ENCODE results near the gene KCNK18.
A peak's percentile ranks its signal among the peaks of the same experiment; 100 is the strongest.

Gene KCNK18

GRCh38 chr10:117204316-117204715 lies 7.0 kb downstream of the KCNK18 start:
- Histone ChIP-seq H3K9me3 (ENCODE audit: low read depth, low read length) (no peaks in the 10 kb centered on the region), H3K9ac (ENCODE audit: insufficient read length) (no peak overlapping the region), H3K36me3 (ENCODE audit: insufficient read depth, low read length) (no peaks in the 10 kb centered on the region), H3K4me3 (no peak overlapping the region), H3K27ac (no peak overlapping the region)
- no peak for TF ChIP-seq FOXP2 (optimal IDR thresholded peaks at IDR 0.05; ENCODE audit: control extremely low read depth, extremely low read length, insufficient read depth)
- TF ChIP-seq EZH2 (IDR thresholded peaks at IDR 0.05) = no peak
- no peak for TF ChIP-seq POLR2AphosphoS5 (IDR thresholded peaks at IDR 0.05; ENCODE audit: borderline replicate concordance, low read depth, low read length)
- no peak for DNase-seq (ENCODE audit: low read depth, low spot score)

GRCh38 chr10:117212176-117212575 lies 14.9 kb downstream of the KCNK18 start:
- H3K36me3 ChIP-seq (ENCODE audit: insufficient read depth, low read length) = no peaks in the 10 kb centered on the region
- DNase-seq (ENCODE audit: low read depth, low spot score) = no peak
- H3K9ac ChIP-seq (ENCODE audit: insufficient read length) = no peak overlapping the region
- no peaks in the 10 kb centered on the region for H3K9me3 ChIP-seq (ENCODE audit: low read depth, low read length)
- TF ChIP-seq FOXP2 (optimal IDR thresholded peaks at IDR 0.05; ENCODE audit: control extremely low read depth, extremely low read length, insufficient read depth) (no peak), EZH2 (IDR thresholded peaks at IDR 0.05) (no peak), POLR2AphosphoS5 (IDR thresholded peaks at IDR 0.05; ENCODE audit: borderline replicate concordance, low read depth, low read length) (no peak)
- H3K4me3 ChIP-seq = no peak overlapping the region
- H3K27ac ChIP-seq = no peak overlapping the region

GRCh38 chr10:117214401-117214800 lies 17.1 kb downstream of the KCNK18 start:
- Histone ChIP-seq H3K36me3 (ENCODE audit: insufficient read depth, low read length) (no peaks in the 10 kb centered on the region), H3K9ac (ENCODE audit: insufficient read length) (no peak overlapping the region), H3K9me3 (ENCODE audit: low read depth, low read length) (no peaks in the 10 kb centered on the region), H3K27ac (no peak overlapping the region), H3K4me3 (no peak overlapping the region)
- TF ChIP-seq EZH2 (IDR thresholded peaks at IDR 0.05) = no peak
- DNase-seq (ENCODE audit: low read depth, low spot score) = no peak

DNA sequence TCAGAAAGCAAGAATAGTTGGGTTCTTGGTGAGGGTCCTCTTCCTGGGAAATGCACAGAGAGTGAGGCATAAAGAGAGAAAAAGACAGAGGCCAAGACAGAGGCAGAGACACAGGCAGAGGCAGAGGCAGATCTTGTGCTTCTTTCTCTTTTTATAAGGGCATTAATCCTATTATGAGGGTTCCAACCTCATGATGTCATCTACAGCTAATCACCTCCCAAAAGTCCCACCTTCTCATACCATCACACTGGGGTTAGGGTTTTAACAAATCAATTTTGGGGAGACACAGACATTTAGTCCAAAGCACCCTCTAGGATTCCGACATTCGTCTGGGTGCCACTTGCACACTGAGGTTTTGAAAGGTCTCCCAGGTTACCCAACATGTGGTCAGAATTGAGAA lies 17.8 kb downstream of the KCNK18 start:
- H3K9ac ChIP-seq (ENCODE audit: insufficient read length) = no peak overlapping the region
- no peaks in the 10 kb centered on the region for H3K36me3 ChIP-seq (ENCODE audit: insufficient read depth, low read length)
- no peak overlapping the region for H3K27ac ChIP-seq
- H3K4me3 ChIP-seq = no peak overlapping the region
- no peak for DNase-seq (ENCODE audit: low read depth, low spot score)
- no peaks in the 10 kb centered on the region for H3K9me3 ChIP-seq (ENCODE audit: low read depth, low read length)
- TF ChIP-seq EZH2 (IDR thresholded peaks at IDR 0.05) = no peak
- TF ChIP-seq POLR2AphosphoS5 (IDR thresholded peaks at IDR 0.05; ENCODE audit: borderline replicate concordance, low read depth, low read length) = no peak
- TF ChIP-seq FOXP2 (optimal IDR thresholded peaks at IDR 0.05; ENCODE audit: control extremely low read depth, extremely low read length, insufficient read depth) = no peak

DNA sequence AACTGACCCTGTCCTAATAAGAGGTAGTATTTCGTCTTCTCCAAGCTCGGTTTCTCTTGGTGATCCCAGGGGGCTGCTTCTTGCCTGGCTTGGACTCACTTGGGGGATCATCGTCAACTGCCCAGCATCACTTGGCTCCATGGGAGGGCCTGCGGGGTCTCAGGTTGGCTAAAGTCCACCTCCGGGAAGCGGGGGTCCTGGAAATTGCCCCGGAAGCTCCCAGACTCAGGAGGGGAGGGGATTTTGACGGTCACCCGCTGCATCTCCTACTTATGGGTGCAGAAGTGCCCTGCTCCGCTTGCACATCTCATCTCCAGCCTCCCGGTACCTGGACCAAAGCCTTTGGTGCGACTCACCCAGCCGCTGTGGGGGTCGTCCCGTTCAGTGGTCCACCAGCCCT lies 18.7 kb downstream of the KCNK18 start:
- Histone ChIP-seq H3K9me3 (ENCODE audit: low read depth, low read length) (no peaks in the 10 kb centered on the region), H3K9ac (ENCODE audit: insufficient read length) (no peak overlapping the region), H3K36me3 (ENCODE audit: insufficient read depth, low read length) (no peaks in the 10 kb centered on the region), H3K4me3 (no peak overlapping the region), H3K27ac (no peak overlapping the region)
- TF ChIP-seq EZH2 (IDR thresholded peaks at IDR 0.05) = no peak
- no peak for TF ChIP-seq POLR2AphosphoS5 (IDR thresholded peaks at IDR 0.05; ENCODE audit: borderline replicate concordance, low read depth, low read length)
- no peak for TF ChIP-seq FOXP2 (optimal IDR thresholded peaks at IDR 0.05; ENCODE audit: control extremely low read depth, extremely low read length, insufficient read depth)
- DNase-seq (ENCODE audit: low read depth, low spot score) = no peak

DNA sequence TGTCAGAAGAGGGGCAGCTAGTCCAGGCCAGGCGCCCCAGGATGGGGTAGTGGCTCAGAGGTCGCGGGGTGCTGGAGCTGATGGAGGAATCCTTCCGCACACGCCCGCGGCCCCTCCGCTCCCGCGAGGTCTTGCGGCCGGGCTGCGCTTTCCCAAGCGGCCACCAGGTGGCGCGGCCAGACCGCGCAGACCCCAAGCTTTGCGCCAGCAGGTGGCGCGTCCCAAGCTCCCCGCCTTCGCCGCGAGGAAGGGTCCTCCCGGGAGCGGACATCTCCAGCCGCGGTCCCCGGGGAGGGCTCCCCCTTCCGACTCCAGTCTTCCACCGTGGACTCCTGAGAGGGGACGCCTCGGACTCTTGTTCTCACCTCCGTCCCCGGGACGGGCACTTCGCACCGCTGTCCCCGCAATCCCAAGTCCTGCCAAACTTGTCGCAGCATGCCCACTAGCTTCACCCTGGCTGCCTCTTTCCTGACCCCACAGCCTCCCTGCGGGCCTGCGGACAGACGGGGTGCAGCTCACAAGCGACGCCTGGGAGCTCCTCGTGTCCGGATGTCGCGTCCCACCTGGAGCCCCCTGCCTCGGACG lies 19.4 kb downstream of the KCNK18 start:
- no peak for DNase-seq (ENCODE audit: low read depth, low spot score)
- Histone ChIP-seq H3K27ac (no peak overlapping the region), H3K4me3 (peak overlapping the region; percentile 66), H3K36me3 (ENCODE audit: insufficient read depth, low read length) (no peaks in the 10 kb centered on the region), H3K9me3 (ENCODE audit: low read depth, low read length) (no peaks in the 10 kb centered on the region), H3K9ac (ENCODE audit: insufficient read length) (no peak overlapping the region)
- TF ChIP-seq EZH2 (IDR thresholded peaks at IDR 0.05) (no peak), FOXP2 (optimal IDR thresholded peaks at IDR 0.05; ENCODE audit: control extremely low read depth, extremely low read length, insufficient read depth) (no peak), POLR2AphosphoS5 (IDR thresholded peaks at IDR 0.05; ENCODE audit: borderline replicate concordance, low read depth, low read length) (no peak)

- DNase-seq (ENCODE audit: low read depth, low spot score) = no peak
- Histone ChIP-seq H3K36me3 (ENCODE audit: insufficient read depth, low read length) (no peaks in the 10 kb centered on the region), H3K9me3 (ENCODE audit: low read depth, low read length) (no peaks in the 10 kb centered on the region), H3K9ac (ENCODE audit: insufficient read length) (no peak overlapping the region), H3K4me3 (peak overlapping the region; percentile 66; the same call in 1 of the 2 replicates), H3K27ac (no peak overlapping the region)
- TF ChIP-seq FOXP2 (optimal IDR thresholded peaks at IDR 0.05; ENCODE audit: control extremely low read depth, extremely low read length, insufficient read depth) = no peak
- TF ChIP-seq POLR2AphosphoS5 (IDR thresholded peaks at IDR 0.05; ENCODE audit: borderline replicate concordance, low read depth, low read length) = no peak
- no peak for TF ChIP-seq EZH2 (IDR thresholded peaks at IDR 0.05)
These were observed 20.0 kb downstream of the KCNK18 start for GRCh38 chr10:117217196-117217761.

DNA sequence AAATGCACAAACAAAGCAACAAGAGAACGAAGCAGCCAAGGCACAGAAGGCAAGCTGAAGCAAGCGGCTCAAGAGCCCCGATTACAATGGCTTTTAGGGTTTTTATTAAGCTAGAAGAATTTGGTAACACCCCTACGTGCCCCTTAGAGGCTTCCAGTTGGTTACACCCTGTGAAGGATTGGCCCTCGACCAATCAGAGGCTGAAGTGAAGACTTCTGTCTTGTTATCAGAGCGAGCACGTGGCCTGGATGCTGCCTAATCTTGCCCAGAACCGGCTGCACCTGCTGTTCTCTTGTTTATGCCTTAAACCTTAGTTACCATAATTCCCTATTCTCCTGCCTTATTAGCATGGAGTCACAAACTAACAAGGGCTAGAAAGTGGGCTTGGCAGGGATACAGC lies 21.4 kb downstream of the KCNK18 start:
- H3K9ac ChIP-seq (ENCODE audit: insufficient read length) = no peak overlapping the region
- no peak for DNase-seq (ENCODE audit: low read depth, low spot score)

DNA sequence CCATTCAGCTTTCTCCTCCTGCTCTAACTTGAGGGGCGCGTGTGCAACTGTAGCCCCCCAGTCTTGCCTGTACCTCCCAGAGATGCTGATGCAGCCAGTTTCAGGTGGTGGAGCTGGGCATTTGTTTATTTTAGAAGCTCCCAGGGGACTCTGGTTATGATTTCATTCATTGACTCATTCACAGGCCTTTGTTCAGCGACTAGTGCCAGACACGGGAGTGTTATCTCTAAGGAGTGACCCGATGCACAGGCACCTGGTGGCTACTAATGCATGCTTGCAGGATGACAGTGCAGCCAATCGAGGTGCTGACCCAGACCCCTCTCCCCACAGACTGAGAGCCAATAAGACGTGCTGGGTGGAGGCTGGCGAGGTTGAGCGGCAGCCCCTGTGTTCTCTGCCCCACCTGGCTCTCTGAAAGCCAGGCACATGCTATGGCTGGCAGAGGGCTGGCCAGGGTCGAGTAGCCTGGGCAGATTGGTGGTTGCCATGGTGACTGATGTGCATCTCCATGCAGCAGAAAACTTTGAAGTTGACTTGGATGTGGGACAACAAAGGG lies 23.9 kb downstream of the KCNK18 start:
- TF ChIP-seq POLR2AphosphoS5 (IDR thresholded peaks at IDR 0.05; ENCODE audit: borderline replicate concordance, low read depth, low read length) = no peak
- TF ChIP-seq EZH2 (IDR thresholded peaks at IDR 0.05) = no peak
- no peak for TF ChIP-seq FOXP2 (optimal IDR thresholded peaks at IDR 0.05; ENCODE audit: control extremely low read depth, extremely low read length, insufficient read depth)
- DNase-seq (ENCODE audit: low read depth, low spot score) = no peak
- no peaks in the 10 kb centered on the region for H3K9me3 ChIP-seq (ENCODE audit: low read depth, low read length)
- no peak overlapping the region for H3K27ac ChIP-seq
- no peak overlapping the region for H3K9ac ChIP-seq (ENCODE audit: insufficient read length)
- H3K4me3 ChIP-seq = no peak overlapping the region
- H3K36me3 ChIP-seq (ENCODE audit: insufficient read depth, low read length) = no peaks in the 10 kb centered on the region

More for the DNA sequence above, 21.4 kb downstream of the KCNK18 start:
- no peaks in the 10 kb centered on the region for H3K36me3 ChIP-seq (ENCODE audit: insufficient read depth, low read length)
- no peak overlapping the region for H3K27ac ChIP-seq
- no peaks in the 10 kb centered on the region for H3K9me3 ChIP-seq (ENCODE audit: low read depth, low read length)
- TF ChIP-seq EZH2 (IDR thresholded peaks at IDR 0.05) = no peak
- no peak overlapping the region for H3K4me3 ChIP-seq
